SK-N-SH treated with all-trans-retinoic acid at 6 μM for 48 hours (cell line): ENCODE measurements around the gene SEC14L1.

ENCODE experiments used
- CSDC2 ChIP-seq: fragments of 250-450 bp; sonication (Bioruptor Pico); IDR thresholded peaks from 2 replicates; pipeline ENCODE4 v1.5.0; 2020; ENCODE audit warnings: mild to moderate bottlenecking, moderate library complexity
- CSRNP3 ChIP-seq: fragments of 250-450 bp; sonication (Bioruptor Pico); IDR thresholded peaks from 2 replicates; pipeline ENCODE4 v1.5.1; 2021; ENCODE audit warnings: mild to moderate bottlenecking, moderate library complexity
- RARB ChIP-seq: fragments of 250-450 bp; sonication (Bioruptor Pico); IDR thresholded peaks from 2 replicates; pipeline ENCODE4 v1.8.0; 2021; ENCODE audit warnings: mild to moderate bottlenecking, moderate library complexity
- TCF4 ChIP-seq: fragments of 250-450 bp; sonication (Bioruptor Pico); IDR thresholded peaks from 2 replicates; pipeline ENCODE4 v1.8.0; 2021; ENCODE audit warnings: mild to moderate bottlenecking, moderate library complexity, borderline replicate concordance
- TOX ChIP-seq: fragments of 250-450 bp; sonication (Bioruptor Pico); IDR thresholded peaks from 2 replicates; pipeline ENCODE4 v1.8.0; 2021; ENCODE audit warnings: mild to moderate bottlenecking, moderate library complexity, borderline replicate concordance
- TSHZ2 ChIP-seq: fragments of 250-450 bp; sonication (Bioruptor Pico); IDR thresholded peaks from 2 replicates; pipeline ENCODE4 v1.5.0; 2020; ENCODE audit warnings: mild to moderate bottlenecking, moderate library complexity
- ZFP3 ChIP-seq: fragments of 250-450 bp; sonication (Bioruptor Pico); IDR thresholded peaks from 2 replicates; pipeline ENCODE4 v1.5.0; 2020; ENCODE audit warnings: mild to moderate bottlenecking, moderate library complexity
- ZFP30 ChIP-seq: fragments of 450-650 bp; formaldehyde crosslinking; IDR thresholded peaks from 2 replicates; pipeline ENCODE4 v1.5.0; 2022; ENCODE audit warnings: mild to moderate bottlenecking, moderate library complexity
- TF ChIP-seq, protein P1 (sequence below): fragments of 250-450 bp; sonication (Bioruptor Pico); IDR thresholded peaks from 2 replicates; pipeline ENCODE4 v1.8.0; 2020; ENCODE audit warnings: mild to moderate bottlenecking, moderate library complexity, borderline replicate concordance
- TF ChIP-seq, protein P2 (sequence below): fragments of 250-450 bp; sonication (Bioruptor Pico); IDR thresholded peaks from 2 replicates; pipeline ENCODE4 v1.5.1; 2020; ENCODE audit warnings: low read depth, mild to moderate bottlenecking, moderate library complexity

- no peak for TF ChIP-seq TSHZ2 (CRISPR knock-in tag)
- TF ChIP-seq, protein P1, sequence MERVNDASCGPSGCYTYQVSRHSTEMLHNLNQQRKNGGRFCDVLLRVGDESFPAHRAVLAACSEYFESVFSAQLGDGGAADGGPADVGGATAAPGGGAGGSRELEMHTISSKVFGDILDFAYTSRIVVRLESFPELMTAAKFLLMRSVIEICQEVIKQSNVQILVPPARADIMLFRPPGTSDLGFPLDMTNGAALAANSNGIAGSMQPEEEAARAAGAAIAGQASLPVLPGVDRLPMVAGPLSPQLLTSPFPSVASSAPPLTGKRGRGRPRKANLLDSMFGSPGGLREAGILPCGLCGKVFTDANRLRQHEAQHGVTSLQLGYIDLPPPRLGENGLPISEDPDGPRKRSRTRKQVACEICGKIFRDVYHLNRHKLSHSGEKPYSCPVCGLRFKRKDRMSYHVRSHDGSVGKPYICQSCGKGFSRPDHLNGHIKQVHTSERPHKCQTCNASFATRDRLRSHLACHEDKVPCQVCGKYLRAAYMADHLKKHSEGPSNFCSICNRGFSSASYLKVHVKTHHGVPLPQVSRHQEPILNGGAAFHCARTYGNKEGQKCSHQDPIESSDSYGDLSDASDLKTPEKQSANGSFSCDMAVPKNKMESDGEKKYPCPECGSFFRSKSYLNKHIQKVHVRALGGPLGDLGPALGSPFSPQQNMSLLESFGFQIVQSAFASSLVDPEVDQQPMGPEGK: no peak
- TF ChIP-seq, protein P2, sequence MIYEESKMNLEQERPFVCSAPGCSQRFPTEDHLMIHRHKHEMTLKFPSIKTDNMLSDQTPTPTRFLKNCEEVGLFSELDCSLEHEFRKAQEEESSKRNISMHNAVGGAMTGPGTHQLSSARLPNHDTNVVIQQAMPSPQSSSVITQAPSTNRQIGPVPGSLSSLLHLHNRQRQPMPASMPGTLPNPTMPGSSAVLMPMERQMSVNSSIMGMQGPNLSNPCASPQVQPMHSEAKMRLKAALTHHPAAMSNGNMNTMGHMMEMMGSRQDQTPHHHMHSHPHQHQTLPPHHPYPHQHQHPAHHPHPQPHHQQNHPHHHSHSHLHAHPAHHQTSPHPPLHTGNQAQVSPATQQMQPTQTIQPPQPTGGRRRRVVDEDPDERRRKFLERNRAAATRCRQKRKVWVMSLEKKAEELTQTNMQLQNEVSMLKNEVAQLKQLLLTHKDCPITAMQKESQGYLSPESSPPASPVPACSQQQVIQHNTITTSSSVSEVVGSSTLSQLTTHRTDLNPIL (CRISPR knock-in tag): no peak
- no peak for TF ChIP-seq ZFP3 (CRISPR knock-in tag)
- no peak for TF ChIP-seq CSRNP3 (CRISPR knock-in tag)
- TF ChIP-seq TCF4 (CRISPR knock-in tag): no peak
- TF ChIP-seq RARB: no peak
- TF ChIP-seq TOX (CRISPR knock-in tag): no peak
- TF ChIP-seq CSDC2 (CRISPR knock-in tag): no peak
- TF ChIP-seq ZFP30 (CRISPR knock-in tag): no peak
These were observed 100.2 kb downstream of the SEC14L1 start for GRCh38 chr17:77240976-77241375.
